Stromal cell of bone marrow (primary cell): ENCODE results near the gene MOSPD3.
"Not testable (repeated sequence)": the region's sequence is repeated elsewhere in the genome, so short reads cannot be mapped to it uniquely, and the experiment has no call there.

Experiments used
- DNase-seq: peaks from one replicate; pipeline ENCODE4 v3.0.0-alpha.2; 2012; ENCODE audit warnings: low read depth

Gene MOSPD3

DNA sequence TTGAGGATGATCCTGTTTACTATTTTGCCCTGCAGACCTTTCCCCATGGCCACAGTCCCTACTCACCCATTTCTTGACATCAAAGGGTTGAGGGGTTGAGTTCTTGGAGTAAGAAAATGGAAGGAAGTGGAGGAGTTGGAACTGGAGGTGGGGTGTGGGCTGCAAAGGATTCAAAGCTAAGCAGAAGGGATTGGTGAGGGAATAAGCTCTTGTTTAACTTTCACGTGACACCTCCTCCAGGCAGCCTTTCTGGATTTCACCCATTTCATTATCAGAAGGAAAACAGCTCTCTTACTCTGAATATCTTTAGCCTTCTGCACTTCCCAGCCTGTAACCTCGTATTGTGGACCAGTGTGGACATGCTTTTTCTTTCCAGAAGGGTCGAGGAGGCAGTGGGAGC is 13.7 kb downstream of the MOSPD3 start:
- no peak for DNase-seq

DNA sequence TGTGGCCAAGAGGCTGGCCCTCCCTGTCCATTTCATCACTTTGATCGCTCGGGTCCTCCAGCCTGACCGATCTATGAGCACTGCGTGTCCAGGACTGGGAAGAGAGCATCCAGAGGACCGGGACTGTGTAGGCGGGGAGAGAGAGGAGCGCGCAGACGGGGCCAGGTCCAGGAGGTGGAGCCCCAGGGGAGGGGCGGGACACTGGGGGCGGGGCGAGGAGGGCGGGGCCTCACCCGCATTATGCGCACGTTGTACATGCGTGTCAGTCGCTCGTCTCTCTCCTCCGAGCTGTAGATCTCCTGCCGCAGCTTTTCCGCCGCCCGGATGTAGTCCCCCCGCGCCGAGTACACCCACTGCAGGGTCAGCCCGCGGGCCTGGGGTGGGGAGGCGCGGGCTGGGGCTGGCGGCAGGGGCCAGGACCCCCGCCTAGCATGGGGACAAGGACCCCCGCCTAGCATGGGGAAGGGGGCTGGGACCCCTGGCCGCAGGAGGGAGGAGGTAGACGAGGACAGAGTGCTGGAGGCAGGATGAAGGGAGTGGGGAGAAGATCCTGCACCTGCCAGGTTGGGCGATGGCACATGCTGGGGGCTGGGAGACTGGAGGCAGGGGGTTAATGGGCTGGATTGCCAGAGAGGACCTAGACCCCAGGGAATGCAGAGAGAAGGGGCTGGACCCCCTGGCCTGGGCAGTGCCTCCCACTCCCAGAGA is 14.3 kb downstream of the MOSPD3 start:
- peak; percentile 55 for DNase-seq

DNA sequence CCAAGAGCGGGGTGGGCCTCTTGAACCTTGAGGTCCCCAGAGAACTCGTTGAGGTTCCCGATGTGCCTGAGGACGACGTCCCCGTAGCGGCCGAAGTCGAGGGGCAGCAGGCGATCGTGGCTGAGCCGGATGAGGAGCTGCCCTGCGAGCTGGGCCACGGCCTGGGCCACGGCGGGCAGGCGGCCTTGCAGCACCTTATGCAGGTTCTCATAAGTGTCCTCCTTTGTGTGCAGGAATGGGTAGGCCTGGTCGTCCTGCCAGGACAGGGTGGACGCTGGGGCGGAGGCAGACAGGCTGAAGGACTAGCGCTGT is 14.9 kb downstream of the MOSPD3 start:
- DNase-seq = no peak

DNA sequence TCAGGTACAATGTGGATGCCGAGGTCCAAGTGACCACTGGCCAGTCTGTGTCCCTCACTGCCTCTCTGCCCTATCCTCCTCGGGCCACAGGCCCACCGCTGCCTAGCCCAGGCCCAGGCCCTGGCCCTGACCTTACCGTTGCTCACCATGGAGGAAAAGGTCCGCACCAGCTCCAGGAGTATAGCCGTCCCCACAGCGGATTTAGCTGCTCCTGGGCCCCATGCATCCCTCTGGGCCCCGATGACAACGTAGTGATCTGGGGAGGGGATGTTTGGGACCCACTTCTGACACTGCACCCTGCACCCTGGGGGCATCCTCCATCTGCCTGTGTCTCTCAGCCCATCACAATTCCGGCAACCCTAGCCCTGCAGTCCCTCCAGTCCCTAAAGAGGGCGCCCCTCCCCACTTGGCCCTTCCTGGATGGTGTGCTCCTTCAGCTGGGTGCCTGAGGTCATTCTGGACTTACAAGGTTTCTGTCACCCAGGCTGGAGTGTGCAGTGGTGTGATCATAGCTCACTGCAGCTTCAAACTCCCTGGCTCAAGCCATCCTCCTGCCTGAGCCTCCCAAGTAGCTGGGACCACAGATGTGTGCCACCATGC is 16.9 kb downstream of the MOSPD3 start:
- no peak for DNase-seq

DNA sequence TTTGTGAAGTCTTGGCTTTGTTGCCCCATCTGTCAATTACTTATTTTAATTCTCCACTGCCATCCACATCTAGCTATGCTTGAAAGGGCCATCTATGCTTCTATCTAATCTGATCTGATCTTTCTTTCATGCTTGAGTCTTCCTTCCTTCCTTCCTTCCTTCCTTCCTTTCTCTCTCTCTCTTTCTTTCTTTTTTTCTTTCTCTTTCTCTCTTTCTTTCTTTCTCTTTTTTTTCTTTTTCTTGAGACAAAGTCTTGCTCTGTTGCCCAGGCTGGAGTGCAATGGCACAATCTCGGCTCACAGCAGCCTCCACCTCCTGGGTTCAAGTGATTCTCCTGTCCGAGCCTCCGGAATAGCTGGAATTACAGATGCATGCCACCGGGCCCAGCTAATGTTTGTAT is 17.7 kb downstream of the MOSPD3 start:
- DNase-seq = no peak

DNA sequence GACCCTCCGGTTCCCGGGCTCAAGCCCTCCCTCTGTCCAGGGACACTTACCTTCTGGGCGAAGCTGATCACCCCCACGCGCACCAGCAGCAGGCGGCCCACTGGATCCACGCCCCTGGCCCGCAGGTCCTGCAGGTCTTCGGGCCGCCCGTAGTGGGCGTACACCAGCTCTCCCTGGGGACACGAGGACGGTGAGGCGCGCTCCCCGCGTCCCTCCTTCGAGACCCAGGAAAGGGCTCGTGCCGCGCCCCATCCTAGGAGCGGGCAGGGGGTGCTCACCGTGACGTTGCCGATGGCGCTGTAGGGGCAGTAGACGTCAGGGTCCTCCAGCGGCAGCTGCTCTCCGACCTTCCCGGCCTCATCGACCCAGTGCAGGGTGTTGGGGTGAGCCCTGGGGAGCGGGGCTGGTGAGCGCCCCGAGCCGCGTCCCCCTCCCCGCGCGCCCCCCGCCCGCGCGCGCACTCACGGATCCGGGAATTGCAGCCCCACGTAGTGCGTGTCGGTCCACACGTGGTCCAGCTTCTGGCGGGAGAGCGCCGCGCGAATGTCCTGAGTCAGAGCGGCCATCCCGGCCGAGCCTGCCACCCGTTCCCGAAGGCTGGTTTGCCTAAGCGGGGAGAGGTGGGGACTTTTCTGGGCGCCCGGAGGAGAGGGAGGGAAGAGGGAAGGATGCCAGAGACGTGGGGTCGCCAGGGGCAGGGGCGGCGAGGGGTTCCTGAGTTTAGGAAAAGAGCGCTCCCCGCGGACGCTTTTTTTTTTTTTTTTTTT is 20.8 kb downstream of the MOSPD3 start:
- no peak for DNase-seq

DNA sequence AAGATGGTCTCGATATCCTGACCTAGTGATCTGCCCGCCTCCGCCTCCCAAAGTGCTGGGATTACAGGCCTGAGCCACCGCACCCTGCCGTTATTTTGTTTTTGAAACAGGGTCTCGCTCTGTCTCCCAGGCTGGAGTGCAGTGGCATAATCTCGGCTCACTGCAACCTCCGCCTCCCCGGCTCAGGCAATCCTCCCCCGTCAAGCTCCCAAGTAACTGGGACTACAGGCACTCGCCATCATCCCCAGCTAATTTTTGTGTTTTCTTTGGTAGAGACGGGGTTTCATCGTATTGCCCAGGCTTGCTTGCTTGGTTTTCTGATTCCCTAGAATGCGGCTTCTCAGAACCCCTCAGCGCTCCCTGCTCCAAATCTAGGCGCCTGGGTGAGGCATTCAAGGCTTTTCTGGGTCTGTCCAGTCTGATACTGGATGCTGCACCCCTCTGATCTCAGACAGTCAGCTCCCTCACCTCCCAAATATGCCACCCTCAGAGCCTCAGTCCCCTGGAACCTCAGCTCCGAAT is 27.7 kb downstream of the MOSPD3 start:
- DNase-seq = no peak

DNA sequence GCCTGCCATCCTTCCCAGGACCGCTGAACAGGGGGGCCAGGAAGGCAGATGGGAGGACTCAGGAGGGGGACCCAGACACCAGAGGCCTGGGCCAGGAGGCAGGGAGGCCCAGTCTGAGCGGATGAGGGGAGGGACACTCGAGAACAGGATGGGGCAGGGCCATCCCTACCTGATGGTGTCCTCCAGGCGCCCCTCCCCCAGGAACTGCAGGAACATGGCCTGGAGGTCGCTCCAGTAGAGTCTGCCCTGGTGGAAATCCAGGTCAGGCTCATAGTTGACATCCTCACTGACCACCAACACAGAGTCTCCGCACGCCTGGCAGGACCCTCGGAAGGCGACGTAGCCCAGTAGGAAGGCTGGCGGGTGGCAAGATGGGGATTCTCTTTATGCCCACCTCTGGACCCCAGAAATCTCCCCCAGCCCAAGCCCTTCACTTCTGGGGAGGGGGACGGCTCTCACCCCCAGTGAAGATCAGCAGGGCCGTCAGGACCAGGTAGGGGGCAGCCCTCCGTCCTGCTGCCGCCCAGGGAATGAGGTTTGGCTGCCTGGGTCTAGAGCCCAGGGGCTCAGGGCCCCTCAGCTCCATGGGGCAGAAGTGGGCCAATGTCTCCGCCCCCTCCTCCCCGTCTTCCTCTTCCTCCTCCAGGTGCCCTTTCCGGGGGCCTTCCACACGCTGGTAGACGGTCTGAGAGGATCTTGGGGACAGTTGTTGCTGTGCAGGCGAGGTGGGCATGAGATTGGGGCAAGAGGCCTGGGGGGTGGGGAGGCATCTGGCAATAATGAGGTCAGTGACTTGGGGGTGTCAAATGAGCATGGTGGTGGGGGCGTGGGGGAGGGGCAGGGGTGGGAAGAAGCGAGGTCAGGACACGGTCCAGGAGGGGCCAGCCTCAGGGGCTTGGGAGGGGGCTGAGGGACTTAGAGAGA is 28.4 kb downstream of the MOSPD3 start:
- no peak for DNase-seq

DNA sequence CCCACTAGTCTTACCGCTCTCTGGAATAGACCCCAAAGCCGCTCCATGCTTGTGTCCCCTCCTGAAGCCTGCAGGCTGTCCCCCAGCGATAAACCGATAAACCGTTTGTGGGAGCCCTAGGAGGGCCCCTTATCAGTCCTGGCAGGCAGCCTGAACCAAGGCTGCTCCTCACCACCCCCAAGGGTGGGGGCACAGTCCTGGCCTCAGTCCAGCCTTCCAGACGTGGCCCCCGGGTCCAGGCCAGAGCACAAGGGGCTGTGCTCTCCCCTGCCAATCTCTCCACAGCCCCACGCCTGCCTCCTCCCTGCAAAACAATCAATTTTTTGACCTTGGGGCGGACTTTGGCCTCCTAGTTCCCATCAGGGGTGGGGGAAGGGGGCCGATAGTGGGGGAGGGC is 29.1 kb downstream of the MOSPD3 start, which contains the start of gene TFR2:
Gene TFR2 (minus strand): TSS at position 90 of the 397 bp plus-strand sequence. CDS start 43 bp downstream, at position 47.
- no peak for DNase-seq

DNA sequence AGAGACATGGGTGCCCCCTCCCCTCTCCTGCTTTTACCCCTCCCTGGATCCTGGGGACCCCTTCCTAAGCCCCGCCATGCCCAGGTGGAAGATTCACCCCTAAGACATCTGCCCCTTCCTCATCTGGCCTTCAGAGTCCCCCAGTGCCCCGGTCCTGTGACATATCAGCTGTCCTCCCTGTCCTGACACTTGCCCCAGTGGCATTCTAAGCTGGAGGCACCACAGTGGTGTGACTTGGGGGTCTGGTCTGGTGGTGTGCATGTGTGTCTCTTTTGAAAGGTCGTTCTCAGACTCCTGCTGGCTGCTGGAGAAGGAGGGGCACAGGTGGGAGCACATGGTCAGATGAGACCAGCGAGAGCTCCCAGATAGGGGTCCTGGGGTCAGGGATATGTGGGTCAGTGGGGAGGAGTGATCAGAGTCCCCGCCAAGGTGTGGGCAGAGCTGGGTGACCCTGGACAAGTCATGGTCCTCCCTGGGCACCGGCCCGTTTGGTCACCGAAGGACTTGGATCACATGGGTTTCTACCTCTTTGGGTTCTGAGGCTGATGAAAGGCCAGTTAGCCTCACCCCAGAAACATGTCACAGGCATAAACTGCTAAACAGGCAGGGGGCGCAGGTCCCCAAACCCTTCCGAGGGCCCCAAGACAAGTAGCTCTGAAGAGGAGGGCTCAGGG is 29.7 kb downstream of the MOSPD3 start:
- DNase-seq = no peak

DNA sequence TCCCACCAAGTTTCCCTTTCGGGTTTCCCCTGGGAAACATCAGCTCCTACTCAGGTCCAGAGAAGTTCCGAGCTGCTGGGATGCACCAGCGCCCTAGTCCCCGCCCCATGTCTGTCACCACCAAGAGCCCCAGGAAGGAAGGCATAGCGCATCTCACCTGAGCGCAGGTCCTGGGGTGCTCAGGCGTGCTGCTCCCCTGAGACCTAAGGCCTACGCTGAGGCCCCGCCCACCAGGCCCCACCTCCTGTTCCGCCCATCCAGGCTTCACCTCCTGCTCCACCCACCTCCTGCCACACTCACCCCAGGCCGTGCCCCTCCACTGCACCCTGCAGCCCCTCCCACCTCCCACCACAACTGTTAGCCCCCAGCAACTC is 30.2 kb downstream of the MOSPD3 start:
- DNase-seq = no peak

DNA sequence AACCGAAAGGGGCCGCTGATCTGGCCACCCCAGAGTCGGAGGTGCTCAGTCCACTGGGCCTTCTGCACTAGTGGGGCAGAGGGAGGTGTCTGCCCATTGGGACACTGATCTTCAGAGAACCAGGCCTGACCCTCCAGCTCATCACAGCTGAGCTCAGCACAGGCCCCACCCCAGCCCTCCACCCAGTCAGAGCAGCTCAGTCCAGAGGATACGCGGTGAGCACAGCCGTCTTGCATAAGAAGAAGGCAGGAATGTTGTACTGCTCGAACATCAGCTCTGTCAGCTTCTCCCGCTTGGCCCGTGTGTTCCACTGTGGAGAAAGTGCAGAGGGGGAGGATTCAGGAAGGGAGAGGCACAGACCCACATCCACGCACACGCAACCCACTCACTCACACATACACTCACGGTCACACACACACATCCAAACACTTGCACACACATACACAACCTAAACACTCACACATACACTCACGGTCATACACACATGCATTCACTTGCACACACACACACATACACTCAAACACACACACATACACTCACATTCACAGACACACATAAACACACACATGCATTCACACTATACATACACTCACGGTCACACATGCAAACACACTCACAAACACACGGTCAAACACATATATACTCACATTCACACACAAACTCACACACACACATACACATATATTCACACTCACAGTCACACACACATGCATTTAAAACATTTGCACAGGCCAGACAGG is 37.7 kb downstream of the MOSPD3 start:
- DNase-seq = no peak

DNA sequence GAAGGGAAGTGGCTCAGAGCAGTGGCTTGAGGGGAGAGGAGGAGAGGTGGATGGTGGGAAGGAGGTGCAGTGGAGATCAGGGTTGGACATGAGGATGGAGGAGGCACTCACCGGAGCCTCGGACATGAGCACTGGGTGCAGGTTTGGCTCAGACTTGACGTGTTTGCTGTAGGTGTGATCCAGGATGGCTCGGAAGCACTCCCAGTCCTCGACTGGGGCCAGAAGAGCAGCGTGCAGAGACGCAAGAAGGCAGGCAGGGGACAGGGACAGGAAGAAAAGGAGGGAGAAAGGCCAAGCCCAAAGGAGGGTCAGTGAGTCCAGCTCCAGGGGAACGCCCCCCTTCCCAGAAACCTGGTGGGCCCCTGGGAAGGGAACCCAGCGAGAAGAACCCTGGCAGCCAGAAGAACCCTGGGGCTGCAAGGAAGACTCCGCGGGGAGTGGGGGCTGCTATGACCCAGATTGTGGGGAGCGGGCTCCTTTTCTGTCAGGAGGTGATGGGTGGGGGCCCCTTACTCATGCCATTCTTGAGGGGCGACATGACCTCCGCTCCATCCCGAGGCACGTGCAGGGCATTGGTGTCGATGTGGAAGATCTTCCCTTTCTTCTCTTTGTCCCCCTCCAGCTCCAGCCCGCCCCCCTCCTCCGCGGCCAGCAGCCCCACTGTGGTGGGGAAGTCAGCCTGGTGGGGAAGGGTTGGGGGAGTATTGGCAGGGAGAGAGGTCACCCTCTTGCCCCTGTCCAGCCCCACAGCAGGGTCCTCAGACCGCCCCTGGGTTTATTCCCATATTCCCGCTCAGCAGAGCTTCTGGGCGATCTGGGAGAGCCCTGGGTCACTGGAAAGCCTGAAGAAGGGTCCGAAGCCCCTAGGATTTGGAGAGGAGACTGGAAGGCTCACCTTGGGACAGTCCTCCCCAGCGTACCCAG is 42.8 kb downstream of the MOSPD3 start:
- no peak for DNase-seq

DNA sequence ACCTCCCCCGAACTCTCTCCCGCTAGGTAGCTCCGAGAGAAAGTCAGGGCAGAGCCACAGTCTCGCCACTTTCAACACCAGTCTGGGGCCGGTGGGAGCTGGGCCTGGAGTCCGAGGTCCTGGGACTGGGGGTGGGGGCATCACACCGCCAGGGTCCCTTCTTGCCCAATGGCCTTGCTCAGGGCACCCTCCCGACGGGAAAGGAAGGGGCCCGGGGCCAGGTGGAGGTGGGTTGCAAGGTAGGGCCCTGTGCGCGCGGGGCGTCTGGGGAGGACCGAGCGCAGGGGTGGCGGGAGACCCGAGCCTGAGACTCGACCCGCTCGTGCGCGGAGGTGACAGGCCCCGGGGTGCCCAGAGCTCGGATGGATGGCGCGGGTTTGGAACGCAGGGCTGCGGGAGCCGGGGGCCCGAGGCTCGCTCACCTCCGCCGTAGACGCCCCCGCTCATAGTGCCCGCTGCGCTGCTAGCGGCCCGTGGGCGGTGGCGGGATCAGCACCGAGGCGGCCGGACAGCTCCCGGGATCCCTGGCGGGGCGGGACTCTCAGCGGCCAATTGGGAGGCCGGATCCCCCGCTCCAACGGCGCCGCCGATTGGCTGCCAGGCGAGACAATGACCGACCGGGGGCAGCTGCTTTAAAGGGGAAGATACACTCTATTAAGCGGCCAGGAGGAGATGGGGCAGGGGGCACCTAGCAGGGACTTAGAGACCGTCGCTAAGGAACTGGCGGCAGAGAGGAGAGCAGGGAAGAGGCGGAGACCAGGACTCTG is 43.8 kb downstream of the MOSPD3 start, which contains the start of gene ACTL6B:
Gene ACTL6B (minus strand): TSS at position 541 of the 767 bp plus-strand sequence. CDS start 94 bp downstream, at position 447.
- DNase-seq = no peak

DNA sequence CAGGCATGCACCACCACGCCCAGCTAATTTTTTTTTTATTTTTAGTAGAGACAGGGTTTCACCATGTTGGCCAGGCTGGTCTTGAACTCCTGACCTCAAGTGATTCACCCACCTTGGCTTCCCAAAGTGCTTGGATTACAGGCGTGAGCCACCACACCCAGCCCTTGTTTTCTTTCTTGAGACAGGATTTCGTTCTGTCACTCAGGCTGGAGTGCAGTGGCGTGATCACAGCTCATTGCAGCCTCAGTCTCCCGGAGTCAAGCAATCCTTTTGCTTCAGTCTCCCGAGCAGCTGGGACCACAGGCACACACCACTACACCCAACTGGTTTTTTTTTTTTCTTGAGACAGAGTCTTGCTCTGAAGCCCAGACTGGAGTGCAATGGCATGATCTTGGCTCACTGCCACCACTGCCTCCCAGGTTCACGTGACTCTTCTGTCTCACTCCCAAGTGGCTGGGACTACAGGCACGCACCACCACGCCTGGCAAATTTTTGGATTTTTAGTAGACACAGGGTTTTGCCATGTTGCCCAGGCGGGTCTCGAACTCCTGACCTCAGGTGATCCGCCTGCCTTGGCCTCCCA is 49.9 kb downstream of the MOSPD3 start:
- DNase-seq = not testable (repeated sequence)
